Ecto neural progenitor cell (in vitro differentiated cells): ENCODE data around the gene FTHL17.

Experiments used
- DNase-seq: peaks from one replicate; pipeline ENCODE4 v3.0.0-alpha.2; 2018; ENCODE audit warnings: low spot score

The FTHL17 gene

DNA sequence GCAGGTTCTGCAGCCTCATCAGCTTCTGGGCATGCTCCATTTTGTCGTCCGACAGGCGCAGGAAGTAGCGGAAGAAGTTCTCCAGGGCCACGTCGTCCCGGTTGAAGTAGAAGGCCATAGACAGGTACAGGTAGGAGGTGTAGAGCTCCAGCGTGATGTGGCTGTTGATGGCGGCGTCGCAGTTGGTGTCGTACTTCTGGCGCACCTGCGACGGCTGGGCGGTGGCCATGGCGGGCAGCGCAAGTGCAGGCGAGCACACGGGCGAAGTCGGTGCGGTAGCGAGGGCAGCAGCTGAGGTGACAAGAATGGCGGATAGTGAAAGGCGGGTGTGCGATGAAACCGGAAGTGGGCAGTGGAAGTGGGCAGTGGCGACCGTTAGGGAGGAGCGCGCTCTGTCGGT, at the start of gene FTHL17:
FTHL17 (minus strand) TSS at position 317 of the 400 bp plus-strand sequence; CDS start at position 229, 88 bp downstream.
- DNase-seq: no peak

DNA sequence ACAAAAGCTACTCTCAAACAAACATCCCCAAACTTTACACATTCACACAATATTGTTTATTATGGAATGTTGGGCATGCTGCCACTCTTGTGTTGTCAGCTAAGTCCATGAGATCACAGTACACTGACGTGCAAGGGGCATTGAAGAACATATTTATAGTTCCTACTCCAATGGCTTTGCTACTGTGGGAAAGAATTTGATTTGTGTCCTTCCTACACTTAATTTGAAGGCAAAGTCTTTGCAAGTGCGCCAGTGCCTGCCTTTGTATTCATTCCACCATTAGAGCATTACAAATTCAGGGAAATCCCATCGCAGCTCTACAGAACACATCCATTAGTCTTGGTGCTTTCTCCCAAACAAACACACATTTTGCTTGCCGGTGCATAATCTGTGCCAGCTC, 45.4 kb upstream of the FTHL17 start:
- DNase-seq: no peak

DNA sequence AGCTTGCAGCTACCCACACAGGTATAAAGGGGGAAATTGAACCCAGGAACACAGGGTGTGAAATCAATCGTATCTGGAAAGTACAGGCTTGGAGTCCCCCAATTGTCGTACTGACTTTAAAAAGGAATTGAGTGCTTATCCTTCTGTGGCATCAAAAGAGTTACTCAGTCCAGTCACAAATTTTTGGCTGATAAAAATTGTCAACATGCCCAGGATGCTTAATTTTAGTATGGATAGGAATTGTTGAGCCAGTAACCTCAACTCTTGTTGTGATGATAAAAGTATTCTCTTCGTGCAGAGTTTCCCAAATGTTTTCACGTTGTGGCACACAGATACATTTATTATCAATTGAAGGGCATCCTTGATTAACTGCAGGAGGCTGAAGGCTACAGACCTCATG, 43.6 kb upstream of the FTHL17 start:
- no peak for DNase-seq

DNA sequence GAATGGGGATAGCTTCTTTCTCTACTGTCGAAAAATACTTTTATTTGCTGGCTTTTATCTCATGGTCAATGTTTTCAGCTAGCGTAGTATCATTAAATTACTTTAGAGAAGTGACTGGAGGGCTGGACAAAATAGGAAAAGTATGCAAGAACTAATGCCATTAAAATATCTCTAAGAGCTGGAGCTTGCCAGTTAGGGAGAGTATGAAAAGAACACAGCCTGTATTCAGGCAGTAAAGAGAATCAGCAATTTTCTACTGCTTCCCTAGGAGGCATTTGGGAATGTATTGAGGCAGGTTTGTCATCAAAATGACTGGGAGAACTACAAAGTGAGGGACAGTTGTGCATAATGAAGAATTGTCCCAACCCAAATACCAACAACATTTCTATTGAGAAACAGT, 43.0 kb upstream of the FTHL17 start:
- no peak for DNase-seq

DNA sequence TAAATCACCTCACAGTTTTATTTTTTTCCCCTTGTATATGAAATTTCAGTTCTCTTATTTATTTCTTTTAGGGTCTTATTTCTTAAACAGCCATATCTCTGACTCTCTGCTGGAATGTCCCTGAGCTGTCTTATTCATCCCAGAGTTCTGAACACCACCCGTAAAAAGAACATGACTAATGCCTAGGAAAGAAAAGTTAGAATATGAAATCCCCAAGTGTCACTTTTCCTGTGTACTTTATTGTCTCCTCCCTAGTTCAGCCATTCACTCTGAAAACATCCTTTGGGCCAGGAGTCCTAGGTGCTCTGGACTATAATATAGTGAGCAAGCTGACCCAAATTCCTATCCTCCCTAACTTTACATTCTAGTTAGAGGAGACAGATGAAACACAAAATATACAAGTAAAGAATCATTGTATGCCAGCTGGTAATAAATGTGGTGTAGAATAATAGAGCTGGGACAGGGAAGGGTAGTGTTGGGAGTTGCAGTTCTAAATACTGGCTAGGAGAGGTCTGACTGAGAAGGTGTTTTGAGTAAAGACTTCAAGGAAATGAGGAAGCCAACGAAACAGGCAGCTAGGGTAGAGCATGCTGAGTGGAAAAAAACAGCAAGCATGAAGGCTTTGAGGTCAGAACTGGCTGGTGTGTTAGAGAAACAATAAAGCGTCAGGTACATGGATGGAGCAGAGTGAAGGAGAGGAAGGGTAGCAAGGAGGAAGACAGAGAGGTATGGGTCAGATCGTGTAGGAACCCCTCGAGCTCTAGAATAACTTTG, 40.6 kb upstream of the FTHL17 start:
- DNase-seq: no peak

DNA sequence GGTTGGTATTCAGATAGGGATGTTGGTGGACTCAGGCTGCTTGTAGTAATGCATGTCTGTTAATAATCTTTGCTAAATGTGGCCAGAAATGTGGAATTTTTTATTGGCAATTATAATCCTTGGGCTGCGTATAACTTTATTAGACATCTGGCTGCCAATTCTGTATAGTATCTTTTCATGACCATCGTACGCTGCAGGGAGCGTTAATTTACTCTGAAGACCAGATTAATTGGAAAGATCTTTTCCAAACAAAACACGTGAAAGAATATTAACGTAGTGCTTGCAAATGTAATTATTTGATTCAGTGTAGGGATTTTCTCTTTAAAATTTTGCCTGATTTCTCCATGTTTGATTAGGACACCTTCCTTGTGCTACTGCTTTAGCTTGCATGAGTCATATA, 38.8 kb upstream of the FTHL17 start:
- no peak for DNase-seq

DNA sequence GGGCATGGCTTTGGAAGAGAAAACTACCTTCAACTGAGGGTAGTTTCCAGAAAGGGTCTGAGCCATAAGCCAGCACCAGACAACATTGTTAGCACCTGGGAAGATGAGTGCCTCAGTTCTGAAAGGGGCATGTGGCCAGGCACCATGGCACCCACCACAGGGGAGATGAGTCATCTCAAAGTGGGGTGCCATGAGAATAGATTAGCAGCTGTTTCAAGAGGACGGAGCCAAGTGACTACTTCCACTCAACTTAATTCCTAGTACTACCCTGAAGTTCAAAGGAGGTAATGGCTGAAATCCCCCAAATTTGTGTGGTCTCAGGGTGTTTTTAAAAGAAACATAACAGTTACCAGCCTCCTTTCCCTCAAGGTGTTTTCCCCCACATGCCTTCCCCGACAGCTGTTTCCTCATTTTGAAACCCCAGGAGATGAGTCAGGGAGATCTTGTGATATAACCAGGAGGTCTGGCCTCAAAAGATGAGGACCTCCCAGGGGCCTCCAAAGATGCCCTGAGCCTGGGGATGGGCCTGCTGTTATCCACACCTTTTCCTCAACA, 27.8 kb upstream of the FTHL17 start:
- DNase-seq: no peak

DNA sequence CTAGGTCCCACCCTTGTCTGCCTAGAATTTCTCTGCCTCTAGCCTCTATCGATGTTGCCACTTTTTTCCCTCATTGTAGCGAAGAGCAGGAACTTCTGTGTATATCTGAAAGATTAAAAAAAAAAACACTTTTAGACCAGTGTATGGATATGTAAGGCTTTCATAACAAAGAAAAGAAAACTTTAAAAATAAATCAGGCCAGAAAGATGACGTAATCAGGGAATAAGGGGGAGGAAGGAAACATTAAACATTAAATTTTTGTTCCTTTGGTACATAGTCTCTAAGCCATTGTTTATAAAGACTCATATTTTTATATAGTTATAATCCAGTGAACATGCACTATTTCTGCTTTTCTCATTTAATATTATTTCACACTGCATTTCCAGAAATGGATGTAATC, 26.2 kb upstream of the FTHL17 start:
- DNase-seq: no peak

DNA sequence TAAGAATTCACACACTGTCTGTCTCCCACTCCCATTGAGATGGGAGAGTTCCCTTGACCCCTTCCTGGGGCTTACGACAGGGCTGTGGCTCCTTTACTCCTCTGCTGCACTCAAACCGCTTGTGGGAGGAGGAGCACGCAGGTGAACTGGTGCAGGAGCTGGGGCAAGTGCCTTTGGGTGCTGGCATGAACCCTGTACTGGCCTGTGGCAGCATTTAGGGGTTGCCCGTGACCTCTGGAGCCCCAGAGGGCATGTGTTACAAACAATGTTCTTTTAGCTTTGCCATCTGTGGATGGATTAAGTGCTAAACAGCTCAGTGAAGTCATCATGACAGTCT, 21.8 kb upstream of the FTHL17 start:
- no peak for DNase-seq

DNA sequence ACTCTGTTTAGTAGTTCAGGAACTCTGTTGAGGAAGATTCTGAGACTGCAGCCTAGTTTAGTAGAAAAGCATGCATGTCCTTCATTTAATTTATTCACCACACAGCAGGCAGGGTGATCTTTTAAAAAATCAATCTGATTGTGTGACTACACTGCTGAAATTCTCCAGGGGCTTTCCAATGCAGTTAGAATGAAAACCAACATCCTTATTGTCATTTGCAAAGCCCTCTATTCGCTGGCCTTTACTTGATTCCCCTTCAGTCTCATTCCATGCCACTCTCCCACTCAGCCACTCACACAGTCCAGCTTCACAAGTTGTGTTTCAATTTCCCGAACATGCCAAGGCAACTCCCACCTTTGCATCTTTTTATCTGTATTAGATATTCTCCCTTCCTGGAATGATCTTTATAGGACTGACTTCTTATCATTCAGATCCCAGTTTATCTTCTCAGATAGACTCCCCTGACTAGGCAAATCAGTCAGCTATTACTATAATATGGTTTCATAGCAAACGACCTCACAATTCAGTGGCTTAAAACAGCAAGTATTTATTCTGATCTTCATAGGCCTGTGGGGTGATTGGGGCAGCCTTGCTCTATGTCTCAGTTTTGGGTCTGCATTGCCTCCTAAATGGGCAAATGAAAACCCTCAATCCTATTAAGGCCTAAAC, 21.3 kb upstream of the FTHL17 start:
- no peak for DNase-seq

DNA sequence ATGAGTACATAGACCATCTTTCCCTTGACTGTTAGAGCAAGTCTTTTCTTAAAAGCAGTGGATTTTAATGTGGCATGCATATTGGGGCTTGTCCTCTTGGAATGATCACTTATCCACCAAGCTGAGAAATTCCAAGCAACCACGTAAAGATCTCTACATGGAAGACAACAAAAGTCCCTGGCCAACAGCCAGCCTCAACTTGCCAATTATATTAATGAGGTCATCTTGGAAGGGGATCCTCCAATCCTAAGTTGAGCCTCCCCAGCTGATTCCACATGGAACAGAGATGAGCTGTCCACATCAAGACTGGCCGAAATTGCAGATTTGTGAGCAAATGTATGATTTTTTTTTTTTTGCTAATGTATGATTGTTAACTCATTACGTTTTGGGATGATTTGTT, 20.6 kb upstream of the FTHL17 start:
- DNase-seq: no peak

DNA sequence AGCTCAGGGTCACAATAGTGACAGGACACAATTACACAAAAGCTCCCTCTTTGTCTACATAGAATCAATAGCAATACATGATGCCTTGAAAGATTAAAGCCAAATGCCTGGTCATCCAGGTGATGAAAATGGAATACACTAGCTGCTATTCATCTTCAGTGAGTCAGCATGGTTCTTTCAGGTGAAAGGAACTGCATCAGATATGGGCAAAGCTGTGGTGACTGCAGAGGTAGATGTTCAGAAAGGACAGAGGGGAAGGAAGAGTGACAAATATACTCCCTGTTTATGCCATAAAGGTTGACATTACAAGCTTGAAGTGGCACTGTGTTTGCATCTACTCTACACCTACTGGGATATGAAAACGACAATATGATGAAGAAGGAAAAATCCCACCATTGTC, 20.0 kb upstream of the FTHL17 start:
- no peak for DNase-seq

DNA sequence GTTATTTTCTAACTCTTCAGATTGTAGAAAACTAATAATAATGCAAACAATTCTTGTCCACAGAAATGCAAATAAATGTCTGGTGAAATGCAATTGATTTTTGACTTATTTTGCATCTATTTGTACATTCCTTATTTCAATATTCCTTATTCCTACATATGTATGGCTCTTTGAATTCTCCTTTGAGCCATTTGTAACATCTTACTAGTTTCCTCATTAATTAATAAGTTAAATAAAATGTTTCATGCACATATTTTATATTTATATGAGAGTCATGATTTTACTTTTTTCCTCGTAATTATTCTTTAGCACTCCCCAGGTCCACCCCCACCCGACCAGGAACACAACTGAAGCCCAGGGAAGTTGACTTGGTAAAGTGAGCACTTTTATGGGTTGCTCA, 2.7 kb upstream of the FTHL17 start:
- DNase-seq: no peak

DNA sequence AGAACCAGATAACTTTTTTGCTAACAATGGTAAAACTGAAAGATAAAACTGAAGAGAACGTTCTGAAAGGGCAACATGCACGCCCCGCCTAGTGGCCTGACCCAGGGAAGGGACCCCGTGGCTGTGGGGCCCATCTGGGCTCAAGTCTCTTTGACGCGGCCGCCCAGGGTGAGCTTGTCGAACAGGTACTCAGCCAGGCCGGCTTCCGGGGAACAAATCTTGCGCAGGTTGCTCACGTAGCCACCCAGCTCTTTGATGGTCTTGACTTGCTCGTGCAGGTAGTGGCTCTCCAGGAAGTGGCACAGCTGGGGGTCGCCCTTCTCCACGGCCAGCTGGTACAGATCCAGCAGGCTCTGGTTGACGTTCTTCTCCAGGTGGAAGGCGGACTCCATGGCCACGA, 579 bp downstream of the FTHL17 start:
- DNase-seq: no peak

DNA sequence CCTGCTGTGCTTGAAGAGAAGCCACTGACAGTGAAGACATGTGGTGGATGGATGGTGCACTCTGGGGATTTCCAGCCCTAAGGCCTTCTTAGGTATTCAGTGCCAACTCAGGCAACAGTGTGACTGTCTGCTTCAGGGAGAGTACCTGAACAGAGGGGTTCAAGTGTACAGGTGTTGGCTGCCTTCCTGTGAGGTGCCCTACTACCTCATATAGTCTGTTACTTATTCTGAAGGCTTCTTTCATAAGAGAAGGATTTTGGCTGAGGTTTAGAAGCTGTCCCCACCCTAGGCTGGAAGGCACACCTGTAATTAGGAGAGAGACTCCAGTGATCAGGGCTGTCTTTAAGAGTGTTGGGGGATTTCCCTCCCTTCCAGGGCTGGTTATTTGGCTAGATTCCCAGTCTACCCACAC, 1.8 kb downstream of the FTHL17 start:
- DNase-seq: no peak

DNA sequence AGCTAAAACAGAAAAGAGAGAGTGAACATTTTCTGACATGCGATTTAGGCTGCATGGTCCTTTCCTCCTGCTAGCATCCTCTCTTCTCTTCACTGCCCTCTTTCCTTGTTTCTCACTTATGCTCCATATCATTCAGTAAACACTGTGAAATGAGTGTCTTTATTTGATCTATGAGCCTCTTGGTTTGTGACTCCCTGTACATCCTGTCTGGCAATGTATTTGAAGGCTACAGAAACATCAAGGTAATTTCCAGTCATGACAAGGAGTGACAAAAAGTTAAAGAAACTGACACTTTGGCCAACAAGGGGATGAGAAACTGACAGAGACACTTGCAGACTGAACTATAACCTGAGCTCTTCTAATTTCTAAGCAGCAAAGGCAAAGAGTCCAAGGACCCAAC, 8.7 kb downstream of the FTHL17 start:
- DNase-seq: no peak

DNA sequence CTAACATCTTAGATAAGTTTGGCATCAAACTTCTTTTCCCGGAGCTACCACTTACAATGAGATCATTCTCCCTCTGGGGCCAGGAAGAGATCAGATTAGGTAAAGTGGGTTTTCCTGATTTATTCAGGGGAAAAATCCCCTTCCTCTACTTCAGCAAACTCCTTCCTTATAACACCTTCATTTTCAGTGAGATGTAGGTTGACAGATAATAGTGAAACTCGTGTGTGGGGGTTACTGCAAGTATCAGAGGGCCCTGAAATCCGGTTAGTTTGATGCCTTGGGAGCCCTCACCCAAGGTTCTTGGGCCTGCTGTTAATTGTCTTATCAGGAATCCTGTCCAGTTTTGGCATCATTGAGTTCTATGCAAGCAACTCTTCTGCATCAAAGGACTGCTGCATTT, 10.8 kb downstream of the FTHL17 start:
- DNase-seq: no peak

DNA sequence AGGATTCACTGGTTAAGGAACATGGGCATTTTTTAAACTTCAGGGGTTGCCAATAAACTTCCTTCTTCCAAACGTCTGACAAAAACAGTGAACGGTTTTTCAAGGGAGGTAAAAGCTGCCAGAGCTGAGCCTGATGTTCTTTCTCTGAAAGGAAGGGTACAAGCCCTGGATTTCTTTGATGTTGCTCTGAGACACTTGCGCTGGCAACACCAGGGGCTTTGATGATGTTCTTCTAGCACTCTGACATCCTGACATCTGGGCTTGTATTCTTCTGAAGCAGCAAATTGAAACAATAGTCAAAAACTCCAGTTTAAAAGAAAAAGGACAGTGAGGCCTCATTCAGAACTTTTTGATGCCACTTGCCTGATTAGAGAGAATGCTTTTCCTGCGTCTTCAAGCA, 11.8 kb downstream of the FTHL17 start:
- no peak for DNase-seq

DNA sequence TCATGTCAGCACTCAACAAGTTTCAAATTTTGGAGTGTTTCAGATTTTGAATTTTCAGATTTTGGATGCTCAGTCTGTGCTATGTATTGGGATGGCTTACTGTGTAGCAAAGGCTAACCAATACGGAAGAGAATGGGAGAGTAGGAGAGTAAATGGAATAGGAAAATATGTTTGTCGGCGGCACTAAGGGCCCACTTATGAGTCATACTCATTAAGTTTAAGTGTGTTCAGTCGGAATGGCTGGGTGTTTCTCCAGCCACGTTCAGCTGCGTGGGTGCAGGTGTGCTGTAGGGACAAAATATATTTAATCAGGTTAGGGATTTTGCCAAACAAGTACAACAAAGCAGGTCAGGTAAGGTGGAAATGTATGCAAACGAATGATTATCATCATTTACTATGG, 13.6 kb downstream of the FTHL17 start:
- DNase-seq: no peak

DNA sequence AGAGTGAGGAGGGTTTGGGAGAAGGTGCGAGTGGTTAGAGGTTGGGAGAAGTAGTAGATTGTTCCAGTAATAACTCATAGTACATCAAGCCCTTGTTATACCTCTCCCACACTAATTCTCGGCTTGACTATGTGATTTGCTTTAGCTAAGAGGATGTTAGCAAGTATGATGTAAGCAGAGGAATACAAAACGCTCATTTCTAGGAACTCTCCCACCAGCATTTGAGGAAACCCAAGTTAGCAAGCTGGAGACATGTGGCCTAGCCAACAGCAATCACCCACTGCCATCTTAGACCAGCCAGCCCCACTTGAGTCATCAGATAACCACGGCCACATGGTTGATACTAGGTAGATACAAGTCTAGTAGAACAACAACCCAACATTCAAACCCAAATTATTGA, 14.2 kb downstream of the FTHL17 start:
- DNase-seq: no peak

DNA sequence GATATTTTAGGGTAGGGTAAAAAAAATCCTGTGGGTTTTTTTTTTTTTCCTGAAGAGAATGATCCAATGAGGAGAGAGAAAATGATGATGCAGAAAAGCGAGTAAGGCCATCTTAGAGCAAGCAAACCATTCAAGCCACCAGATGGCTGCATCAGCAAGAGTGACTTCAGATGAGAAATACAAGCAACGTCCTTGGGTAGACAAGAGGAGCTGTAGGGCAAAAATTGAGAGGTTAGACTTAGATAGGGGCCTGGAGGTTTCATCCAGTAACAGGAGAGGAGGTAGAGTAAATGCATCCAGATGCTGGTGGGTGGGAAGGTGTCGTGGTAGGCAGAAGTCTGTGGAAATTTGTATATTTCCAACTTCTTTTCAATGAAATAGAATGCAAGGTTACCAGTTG, 14.6 kb downstream of the FTHL17 start:
- DNase-seq: no peak

DNA sequence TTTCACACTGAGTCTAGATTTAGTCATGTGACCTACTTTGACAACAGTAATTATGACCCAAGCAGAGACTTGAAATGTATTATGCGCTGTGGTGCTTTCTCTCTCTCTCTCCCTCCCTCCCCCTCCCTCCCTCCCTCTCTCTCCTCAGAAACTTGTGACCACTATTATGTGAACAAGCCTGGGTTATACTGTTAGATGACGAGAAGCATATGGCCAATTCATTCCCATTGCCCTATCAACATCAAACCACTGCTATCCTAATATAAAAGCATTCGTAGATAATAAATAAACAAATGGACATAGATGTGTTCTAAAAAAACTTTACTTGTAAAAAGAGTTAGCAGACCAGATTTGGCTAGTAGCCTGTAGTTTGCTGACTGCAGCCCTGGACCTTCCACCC, 18.2 kb downstream of the FTHL17 start:
- DNase-seq: no peak

DNA sequence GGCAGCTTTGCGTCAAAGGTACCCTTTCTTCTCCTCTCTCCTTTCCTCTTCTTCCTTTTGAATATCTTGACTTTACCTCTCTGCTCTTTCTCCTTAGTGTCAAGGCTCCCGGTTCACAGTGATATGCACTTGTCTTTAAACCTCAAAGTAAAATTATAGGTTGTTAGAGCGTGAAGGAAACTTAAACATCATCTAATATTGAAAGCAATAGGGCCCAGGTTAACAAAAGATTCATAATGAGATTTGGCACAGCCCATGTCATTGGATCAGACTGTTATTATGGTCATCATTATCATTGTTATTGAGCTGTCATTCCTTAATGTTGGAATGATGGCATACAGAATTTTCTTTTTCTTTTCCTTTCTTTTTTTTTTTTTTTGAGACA, 32.5 kb downstream of the FTHL17 start:
- no peak for DNase-seq
